GM20000 (cell line): Measurements from ENCODE around the gene SLCO2B1.

Experiments used
- DNase-seq: peaks from one replicate; pipeline ENCODE4 v3.0.0; 2012; ENCODE audit warnings: low spot score
- TF ChIP-seq, protein P1 (sequence below): IDR thresholded peaks from 2 replicates; pipeline ENCODE4 v1.5.1; 2012; ENCODE audit warnings: mild to moderate bottlenecking, control low read depth; ENCODE audit errors: extremely low read depth, missing control alignments

SLCO2B1 gene

GRCh38 chr11:75239531-75240290, 88.8 kb downstream of the SLCO2B1 start:
- DNase-seq, result no peak

DNA sequence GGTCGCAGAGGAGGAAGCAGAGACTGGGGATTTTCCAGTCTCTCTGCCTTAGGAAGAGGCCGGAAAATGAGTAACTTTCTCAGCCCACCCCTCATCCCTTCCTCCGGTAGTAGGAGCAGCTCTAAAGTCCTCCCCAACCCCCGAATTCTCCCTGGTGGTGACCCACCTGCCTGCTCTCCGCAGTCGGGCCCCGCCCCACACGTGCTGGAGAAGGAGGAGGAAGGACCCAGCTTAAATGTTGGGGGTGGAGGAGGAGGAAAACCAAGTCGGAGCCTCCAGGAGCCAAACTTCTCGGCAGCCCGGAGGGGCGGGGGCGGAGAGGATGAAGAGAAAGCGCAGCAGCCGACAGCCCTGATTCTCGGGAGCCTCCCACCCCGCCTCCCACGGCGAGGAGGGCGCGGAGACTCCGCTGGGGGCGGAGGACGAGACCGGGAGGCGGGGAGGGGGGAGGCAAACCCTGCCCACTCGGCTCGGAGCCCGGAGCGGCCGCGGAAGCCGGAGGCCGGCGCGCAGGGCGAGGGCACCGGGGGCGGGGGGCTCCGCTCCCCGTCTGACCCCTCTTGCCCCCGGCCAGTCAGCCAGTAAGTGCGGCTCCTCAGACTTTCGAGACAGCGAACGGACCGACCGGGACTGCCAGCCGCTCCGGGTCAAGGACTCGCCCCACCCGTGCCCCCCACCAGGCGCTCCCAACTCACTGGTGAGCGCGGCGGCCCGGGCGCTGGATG, 89.6 kb downstream of the SLCO2B1 start, which contains the start of gene TPBGL:
Gene TPBGL, plus strand, starts transcription at position 464 of the 725 bp plus-strand sequence. CDS start 276 bp downstream, outside the sequence.
- TF ChIP-seq, protein P1, sequence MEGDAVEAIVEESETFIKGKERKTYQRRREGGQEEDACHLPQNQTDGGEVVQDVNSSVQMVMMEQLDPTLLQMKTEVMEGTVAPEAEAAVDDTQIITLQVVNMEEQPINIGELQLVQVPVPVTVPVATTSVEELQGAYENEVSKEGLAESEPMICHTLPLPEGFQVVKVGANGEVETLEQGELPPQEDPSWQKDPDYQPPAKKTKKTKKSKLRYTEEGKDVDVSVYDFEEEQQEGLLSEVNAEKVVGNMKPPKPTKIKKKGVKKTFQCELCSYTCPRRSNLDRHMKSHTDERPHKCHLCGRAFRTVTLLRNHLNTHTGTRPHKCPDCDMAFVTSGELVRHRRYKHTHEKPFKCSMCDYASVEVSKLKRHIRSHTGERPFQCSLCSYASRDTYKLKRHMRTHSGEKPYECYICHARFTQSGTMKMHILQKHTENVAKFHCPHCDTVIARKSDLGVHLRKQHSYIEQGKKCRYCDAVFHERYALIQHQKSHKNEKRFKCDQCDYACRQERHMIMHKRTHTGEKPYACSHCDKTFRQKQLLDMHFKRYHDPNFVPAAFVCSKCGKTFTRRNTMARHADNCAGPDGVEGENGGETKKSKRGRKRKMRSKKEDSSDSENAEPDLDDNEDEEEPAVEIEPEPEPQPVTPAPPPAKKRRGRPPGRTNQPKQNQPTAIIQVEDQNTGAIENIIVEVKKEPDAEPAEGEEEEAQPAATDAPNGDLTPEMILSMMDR, result no peak
- DNase-seq, result peak; percentile 59

More at GRCh38 chr11:75239531-75240290, 88.8 kb downstream of the SLCO2B1 start:
- TF ChIP-seq, protein P1, result no peak

DNA sequence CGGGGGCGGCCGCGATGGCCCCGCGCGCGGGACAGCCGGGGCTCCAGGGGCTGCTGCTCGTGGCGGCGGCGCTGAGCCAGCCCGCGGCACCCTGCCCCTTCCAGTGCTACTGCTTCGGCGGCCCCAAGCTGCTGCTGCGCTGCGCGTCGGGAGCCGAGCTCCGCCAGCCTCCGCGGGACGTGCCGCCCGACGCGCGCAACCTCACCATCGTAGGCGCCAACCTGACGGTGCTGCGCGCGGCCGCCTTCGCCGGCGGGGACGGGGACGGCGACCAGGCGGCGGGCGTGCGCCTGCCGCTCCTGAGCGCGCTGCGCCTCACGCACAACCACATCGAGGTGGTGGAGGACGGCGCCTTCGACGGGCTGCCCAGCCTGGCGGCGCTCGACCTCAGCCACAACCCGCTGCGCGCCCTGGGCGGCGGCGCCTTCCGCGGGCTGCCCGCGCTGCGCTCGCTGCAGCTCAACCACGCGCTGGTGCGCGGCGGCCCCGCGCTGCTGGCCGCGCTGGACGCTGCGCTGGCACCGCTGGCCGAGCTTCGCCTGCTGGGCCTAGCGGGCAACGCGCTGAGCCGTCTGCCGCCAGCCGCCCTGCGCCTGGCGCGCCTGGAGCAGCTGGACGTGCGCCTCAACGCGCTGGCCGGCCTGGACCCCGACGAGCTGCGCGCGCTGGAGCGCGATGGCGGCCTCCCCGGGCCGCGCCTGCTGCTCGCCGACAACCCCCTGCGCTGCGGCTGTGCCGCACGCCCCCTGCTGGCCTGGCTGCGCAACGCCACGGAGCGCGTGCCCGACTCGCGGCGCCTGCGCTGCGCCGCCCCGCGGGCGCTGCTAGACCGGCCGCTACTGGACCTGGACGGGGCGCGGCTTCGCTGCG, 90.4 kb downstream of the SLCO2B1 start:
- DNase-seq, result peak; percentile 99
- TF ChIP-seq, protein P1, result peak; percentile 100

DNA sequence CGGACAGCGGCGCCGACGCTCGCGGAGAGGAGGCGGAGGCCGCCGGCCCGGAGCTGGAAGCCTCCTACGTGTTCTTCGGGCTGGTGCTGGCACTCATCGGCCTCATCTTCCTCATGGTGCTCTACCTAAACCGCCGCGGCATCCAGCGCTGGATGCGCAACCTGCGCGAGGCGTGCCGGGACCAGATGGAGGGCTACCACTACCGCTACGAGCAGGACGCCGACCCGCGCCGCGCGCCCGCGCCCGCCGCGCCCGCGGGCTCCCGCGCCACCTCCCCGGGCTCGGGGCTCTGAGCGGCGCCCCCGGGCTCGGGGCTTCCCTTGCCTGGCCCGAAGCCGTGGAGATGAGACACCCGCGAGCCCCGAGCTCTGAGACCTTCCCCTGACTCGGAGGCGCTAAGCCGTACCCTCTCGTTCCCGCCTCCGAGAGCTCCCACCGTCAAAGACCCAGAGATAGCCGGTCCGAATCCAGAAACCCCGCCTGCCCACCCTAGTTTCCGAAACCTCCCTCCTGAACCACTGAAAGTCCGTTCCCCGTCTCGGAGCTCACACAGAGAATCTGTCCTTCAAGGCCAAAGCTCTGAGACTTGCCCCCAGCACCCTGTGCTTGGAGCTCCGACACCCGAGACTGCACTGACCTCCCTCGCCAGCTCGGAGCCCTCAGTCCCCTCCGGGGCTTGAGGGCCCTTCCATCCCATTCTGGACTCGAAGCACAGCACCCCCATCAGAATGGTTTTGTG, 91.2 kb downstream of the SLCO2B1 start:
- TF ChIP-seq, protein P1, result no peak
- DNase-seq, result no peak

DNA sequence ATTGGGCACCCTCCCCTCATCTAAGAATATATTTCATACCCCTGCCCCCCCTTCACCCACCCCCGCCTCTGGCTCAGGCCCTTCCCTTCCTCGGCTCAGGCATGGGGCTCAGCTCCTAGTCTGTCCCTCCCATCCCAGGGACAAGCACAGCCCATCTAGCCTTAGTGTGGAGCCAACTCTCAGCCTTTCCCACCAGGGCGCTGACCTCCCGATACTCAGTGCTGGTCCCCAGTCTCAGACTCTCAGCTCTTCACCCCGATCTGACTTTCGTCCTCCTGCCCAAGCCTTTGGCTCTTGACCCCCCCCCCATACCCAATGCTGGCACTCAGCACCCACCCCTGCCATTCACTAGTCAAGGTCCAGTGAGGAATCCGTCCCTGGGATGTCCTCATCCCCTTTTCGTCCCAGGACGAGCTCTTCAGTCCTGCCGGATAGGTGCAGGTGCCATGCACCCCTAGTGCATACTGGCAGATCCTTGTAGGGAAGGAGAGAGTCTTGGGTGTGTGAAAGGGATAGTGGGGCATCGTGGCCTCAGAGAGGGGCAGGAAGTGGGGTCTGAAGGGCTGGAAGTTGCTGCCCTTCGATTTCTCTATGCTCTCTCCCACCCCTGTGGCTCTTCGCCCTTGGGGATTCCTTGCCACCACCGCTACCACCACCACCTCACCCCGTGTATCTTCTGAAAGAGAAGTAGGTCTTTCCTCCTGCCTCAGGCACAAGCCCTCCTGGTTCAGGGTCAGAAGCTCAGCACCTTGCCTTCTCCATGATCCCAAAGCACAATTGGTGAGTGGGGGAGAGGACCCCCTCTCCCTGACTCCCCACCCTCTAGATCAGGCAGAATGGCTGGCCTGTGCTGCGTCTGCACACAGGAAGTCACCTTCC, 92.1 kb downstream of the SLCO2B1 start:
- TF ChIP-seq, protein P1, result no peak
- no peak for DNase-seq

GRCh38 chr11:75244052-75244814, 93.3 kb downstream of the SLCO2B1 start:
- TF ChIP-seq, protein P1, result no peak
- no peak for DNase-seq
